Activated CD8-positive, alpha-beta memory T cell treated with anti-CD3 and anti-CD28 coated beads for 48 hours (primary cell): ENCODE measurements around the gene ZNF202.
A peak's percentile ranks its signal among the peaks of the same experiment; 100 is the strongest.
"Not testable (repeated sequence)": the region's sequence is repeated elsewhere in the genome, so short reads cannot be mapped to it uniquely, and the experiment has no call there.

ENCODE experiments used
- DNase-seq, 3 experiments: peaks; one replicate each; pipeline ENCODE4 v3.0.0-alpha.2; 2020; ENCODE audit warnings: low read depth in 2 of 3, low spot score in 2 of 3

Gene ZNF202

DNA sequence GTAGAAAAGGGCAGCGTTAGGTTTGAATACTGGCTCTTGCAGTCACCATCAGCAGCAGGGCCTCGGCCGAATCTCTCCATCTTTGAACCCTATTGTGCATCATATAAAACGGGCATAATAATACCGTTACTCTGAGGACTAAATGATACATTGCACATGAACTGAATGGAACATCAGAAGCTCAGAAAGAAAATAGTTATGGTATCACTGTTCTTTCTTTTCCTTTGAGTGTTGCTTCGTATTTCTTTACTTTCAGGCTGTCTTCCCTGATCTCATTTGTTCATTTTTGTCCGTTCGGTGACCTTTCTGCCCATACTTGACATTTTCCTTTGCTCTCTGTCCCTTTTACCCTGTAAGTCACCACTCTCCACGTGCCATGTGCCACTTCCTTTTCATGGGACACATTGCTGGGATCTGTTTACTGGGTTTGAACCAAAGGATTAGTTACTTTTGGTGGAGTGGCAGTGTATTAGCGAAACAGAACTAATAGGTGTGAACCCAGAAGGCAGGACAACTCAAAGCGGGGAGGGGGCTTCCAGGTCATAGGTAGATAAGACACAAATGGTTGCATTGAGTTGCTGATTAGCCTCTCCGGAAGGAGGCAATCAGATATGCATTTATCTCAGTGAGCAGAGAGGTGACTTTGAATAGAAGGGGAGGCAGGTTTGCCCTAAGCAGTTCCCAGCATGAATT is 717 bp upstream of the ZNF202 start:
- no peak for DNase-seq

DNA sequence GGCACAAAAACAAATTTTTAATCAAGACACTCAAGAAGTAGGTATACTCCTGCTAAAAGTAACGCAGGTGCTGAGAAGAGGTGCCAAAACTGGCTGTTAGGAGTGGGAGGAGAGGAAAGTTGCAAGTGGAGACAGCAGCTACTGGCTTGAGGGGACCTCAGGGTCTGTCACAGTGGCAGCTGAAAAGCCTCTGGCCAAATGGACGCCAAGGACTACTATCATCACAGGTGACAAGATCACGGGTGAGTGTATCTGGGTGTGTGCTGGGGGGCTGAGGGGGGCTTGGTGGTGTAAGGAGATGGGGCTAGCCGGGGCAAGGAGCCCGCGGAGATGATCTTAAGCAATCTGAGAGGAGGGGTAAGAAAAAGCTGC is 687 bp downstream of the ZNF202 start:
- DNase-seq = no peak

DNA sequence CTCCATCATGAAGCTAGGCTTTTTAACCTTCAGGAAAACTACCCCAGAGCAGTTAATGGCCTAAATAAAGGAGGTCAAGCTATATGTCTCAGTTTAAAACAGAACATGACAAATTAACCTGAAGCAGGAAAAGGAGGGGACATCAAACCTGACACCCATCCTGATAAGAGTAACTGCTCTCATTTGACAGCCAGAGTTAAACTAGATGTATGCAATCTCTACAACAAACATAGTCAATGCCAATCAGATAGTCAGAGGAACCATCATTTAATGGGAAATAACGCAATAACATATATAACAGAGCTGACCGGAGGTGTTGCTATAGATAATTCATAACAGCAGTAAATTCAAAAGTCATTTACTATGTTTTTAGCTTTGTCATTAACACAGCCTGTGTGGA is 3.1 kb downstream of the ZNF202 start:
- DNase-seq = no peak

DNA sequence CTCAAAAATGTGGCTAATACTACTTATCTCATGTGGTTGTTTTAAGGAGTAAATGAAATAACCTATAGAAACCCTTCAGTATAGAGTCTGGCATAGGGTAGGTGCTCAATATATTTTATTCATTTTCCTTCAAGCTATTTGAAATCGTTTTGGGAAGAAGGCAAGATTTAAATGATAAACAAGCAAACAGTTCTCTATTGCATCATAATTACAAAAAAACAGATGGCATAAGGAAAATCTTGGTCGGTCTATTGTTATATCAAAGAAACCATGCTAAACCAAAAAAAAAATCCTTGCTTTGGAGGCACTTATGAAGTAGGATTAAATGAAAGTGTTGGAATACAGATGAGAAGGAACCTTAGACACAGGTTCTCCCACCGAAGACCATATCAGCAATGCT is 4.7 kb downstream of the ZNF202 start:
- no peak for DNase-seq

DNA sequence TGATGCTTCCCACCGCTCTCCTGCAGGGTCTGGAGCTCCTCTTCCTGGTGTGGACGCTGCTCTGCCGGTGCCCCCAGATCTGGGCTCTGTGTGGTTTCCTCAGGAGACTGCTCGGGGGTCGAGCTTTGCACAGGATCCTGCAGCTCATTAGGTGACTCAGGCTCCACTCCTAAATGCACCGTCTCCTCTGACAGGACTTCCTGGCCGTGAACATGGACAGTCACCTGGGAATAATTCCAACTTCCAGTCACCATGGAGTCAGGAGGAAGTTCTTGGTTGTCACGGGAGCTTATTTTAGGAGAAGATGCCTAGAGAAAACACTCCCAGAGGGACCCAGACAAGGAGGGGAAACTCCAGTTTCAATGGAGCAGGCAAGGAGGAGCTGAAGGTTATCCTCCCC is 11.9 kb downstream of the ZNF202 start:
- DNase-seq = no peak

DNA sequence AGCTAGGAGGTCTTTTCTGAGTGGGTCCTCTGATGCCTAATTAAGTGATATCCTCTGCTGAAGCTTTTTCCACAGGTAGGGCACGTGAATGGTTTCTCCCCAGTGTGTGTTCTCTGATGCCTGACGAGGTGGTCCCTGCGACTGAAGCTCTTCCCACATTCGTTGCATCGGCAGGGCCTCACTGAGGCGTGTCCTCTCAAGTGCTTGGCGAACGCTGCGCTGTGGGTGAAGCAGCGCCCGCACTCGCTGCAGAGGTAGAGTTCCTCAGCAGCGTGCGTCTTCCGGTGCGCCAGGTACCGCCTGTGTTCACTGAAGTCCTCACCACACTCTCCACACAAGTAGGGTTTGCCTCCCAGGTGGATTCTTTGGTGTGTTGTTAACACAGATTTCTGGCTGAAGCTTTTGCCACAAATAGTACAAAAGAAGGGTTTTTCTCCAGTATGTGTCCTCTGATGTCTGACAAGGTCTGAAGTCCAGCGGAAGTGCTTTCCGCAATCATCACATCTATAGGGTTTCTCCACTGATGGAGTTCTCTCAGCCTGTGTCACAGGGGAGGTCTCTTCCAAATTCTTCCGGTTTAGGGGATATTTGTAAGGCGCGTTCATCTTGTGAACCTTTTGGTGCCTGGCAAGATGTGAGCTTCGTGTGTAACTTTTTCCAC is 15.3 kb downstream of the ZNF202 start:
- DNase-seq = no peak

DNA sequence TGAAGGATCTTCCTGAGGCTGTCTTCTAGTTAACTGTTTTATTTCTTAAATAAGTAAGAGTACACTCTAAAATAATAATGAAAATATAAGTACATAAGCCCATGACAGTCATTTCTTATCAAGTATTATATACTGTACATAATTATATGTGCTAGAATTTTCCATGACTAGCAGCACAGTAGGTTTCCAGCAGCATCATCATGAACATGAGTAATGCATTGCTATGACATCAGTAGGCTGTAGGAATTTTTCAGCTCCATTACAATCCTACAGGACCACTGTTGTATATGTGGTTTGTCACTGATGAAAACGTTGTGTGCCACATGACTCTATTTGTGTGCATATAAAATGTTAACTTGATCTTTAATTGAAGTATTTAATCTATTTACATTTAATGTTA is 22.0 kb downstream of the ZNF202 start:
- DNase-seq = no peak

DNA sequence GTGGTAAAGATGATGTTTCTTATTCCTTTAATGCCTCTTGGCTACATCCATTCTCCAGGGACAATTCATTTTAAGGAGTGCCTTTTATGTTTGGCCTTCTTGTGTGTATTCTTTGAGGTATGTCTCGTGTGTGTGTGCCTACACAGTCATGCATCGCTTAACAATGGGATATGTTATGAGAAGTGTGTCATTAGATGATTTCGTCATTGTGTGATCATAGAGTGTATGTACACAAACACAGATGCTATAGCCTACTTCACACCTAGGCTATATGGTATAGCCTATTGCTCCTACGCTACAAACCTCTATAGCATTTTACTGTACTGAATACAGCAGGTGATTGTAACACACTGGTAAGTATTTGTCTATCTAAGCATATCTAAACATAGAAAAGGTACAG is 23.0 kb downstream of the ZNF202 start:
- DNase-seq = no peak

DNA sequence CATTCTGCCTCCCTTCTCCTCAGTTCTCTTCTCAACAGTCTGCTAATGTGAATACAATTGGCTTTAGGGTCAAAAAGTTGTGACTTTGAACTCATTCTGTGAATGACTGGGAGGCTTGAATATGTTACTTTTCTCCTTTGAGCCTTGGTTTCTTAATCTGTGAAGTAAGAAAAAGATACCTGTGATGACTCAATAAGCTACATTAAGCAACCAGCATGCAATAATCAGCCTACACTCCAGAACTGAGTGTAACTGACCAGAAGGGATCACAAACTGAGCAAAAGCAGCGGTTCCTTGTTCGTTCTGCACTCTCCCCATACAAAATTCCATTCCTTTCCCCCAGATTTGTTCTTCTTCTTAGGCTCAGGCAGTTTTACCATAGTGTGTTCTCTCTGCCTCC is 23.4 kb downstream of the ZNF202 start:
- DNase-seq = no peak

DNA sequence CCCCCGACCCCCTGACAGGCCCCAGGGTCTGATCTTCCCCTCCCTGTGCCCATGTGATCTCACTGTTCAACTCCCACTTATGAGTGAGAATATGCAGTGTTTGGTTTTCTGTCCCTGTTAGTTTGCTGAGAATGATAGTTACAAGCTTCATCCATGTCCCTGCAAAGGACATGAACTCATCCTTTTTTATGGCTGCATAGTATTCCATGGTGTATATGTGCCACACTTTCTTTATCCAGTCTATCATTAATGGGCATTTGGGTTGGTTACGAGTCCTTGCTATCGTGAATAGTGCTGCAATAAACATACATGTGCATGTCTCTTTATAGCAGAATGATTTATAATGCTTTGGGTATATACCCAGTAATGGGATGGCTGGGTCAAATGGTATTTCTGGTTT is 28.8 kb downstream of the ZNF202 start:
- not testable (repeated sequence) for DNase-seq

DNA sequence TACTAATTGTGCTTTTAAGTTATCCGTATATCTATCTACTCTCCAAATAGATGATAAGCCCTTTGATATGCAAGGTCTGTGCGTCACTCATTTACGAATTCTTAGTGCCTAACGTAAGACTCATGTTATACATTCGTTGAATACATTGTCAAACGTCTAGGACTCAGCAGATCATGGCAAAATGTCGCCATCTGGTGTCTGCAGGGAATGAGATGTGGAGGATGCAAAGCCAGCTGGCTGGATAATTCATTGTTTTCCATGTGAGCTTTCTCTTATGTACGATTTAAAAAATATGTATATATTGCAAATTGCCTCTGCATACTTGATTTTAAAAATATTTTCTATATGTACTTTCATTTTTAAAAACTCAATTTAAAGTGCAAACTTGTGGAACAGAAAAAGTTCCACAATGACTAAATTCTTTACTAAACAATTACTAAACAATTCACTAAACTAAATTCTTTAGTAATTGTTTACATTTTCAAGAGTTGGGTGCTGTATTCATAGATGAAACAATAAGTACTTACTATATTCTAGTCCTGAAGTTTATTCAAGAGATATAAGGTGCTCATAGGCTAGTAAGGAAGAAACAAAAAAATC is 33.8 kb downstream of the ZNF202 start:
- DNase-seq = peak in 2 of 3 experiments; percentile 6 to 14

DNA sequence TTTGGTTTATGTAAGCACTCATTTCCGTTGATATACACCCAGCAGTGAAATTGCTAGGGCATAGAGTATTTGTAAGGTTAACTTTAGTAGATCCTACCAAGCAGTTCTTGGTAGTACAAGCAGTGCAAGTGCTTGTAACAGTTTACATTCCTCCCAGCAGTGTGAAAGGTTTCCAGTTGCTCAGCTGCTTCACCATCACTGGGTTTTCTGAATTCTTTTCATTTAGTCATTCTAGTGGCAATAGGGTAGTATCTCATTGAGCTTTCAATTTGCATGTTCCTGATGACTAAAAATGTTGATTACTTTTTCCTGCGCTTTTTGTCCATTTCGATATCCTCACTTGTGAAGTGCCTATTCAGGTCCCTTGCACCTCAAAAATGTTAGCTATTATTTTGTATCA is 34.3 kb downstream of the ZNF202 start:
- DNase-seq = no peak

DNA sequence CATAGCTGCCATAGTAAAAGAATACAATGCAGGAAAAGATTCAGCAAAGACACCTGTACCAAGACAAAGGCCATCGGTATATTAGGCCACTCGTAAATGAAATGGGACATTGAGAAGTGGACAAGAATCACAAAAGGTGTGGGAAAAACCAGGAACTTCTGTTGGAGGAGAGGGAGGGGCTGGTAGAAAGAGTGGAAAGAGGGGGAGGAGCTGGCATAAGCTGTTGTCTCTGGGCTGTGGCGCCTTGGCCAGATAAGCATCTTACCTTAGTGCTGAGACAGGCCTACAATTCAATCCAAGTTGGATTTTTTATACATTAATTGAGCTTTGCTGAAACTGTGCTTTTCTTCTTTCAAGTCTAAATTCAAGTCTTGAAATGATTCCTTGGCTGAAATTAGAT is 37.1 kb downstream of the ZNF202 start:
- no peak for DNase-seq

DNA sequence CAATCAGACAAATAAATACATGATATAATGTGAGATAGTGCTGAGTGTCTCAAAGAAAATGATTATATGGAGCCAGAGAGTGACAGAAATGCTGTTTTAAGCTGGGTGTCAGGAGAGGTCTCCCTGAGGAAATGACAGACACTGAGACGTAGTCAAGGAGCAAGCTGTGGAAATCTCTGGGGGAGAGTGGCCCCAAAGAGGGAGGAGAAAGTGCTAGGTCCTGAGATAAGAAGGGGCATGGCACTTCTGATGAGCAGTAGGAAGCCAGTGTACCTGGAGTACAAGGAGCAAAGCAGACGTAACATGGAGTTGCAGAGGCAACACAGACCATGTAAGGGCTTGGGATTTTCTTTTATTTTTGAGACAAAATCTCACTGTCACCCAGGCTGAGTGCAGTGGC is 38.8 kb downstream of the ZNF202 start:
- no peak for DNase-seq

DNA sequence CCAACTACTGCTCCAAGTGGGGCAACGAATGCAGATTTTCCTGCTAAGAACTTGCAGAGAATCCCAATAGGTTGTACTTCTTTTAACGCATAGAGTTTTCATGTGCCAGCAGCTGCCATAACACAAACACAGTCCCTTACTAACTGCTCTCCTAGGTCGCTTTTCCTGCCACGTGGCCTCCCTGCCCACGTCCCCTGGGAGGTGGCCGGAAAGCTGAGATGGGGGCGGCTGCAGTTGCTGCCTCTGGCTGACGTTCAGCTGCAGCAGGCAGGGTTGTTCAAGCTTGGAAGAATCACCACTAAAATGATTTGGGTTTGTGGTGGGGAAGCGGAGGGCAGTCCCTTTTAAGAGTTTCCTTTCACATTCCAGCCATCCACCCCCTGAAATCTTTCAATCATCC is 39.3 kb downstream of the ZNF202 start:
- no peak for DNase-seq

DNA sequence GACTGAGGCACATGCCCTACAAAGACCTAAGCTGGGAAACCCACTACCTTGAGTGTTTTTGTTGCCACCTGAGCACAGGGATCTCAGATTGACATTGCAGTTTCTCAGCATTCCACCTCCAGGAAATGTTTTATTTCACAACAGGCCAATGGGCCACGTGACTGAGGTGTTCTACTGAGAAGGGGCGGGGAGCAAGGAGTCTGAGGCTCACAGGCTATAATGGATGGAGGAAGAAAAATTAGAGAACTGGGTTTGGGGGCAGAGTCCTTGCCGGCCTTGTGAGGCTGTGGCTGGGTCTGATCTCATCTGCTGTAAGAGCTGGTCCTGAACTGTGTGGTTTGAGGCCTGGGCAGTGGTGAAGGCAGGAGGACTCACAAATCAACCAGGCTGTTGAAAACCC is 40.7 kb downstream of the ZNF202 start:
- no peak for DNase-seq

DNA sequence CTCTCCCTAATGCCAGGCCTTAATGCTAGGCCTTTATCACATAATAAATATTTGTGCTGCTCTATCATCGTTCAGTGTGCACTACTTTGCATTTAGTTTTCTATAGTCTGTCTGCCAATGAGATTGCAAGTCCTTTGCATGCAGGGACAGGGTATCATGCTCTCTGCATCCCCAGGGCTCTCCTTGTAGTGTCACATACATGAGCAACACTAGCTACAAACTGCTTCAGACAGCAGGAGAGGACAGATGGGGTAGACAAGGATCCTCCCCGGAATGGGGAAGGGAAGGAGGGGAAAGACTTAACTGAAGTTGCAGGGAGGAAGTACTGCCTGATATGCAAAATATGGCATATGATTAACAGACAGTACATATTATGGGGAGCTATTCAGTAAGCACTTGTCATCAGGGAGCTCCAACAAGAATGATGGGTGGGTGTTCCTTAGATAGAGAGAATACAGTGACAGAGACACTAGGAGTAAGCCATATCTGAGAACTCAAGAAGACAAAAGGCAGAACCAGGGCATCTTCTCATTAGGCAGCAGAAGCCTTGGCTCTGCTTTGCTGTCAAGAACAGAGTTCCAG is 42.8 kb downstream of the ZNF202 start:
- DNase-seq = no peak

DNA sequence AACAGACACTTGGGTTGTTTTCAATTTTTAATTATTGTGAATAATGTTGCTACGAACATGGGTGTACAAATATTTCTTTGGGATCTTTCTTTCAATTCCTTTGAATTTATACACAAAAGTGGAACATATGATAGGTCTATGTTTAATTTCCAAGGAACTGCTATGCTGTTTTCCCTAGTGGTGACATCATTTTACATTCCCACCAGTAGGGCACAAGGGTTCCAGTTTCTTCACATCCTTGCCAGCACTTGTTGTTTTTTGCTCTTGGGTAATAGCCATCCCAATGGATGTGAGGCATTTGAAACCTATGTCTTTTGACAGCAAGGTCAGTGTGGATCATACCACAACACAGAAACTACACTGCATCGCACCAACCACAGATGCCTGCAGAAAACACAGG is 45.3 kb downstream of the ZNF202 start:
- DNase-seq = no peak

DNA sequence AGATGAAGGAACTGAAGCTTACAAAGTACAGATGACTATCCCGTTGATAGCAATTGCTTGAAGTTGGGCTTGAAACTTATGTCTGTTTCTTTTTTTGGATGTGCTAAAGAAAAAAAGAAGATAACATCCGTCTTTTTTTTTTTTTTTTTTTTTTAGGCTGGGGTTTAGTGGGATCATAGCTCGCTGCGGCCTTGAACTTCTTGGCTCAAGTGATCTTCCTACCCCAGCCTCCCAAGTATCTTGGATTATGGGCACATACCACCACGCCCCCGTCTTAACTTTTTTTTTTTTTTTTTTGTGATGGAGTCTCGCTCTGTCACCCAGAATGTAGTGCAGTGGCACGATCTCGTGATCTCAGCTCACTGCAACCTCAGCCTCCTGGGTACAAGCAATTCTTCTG is 46.2 kb downstream of the ZNF202 start:
- no peak for DNase-seq

DNA sequence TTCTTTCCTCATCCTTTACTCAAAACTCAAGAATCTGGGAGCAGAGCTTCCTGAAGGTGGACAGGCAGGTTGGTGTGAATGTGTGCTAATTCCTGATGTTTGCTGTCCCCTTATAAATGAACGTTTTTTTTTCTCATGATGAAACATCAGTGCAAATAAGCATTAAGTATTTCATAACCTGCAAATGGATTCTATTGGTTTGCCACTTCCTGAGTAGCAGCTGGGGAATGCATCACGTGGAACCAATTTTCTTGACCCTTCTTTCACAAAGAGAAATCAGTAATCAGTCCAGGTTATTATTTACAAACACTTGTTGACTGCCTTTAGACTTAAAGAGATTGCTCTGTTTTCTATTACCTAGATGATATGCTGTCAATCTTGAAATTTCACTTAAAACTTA is 46.9 kb downstream of the ZNF202 start:
- no peak for DNase-seq

DNA sequence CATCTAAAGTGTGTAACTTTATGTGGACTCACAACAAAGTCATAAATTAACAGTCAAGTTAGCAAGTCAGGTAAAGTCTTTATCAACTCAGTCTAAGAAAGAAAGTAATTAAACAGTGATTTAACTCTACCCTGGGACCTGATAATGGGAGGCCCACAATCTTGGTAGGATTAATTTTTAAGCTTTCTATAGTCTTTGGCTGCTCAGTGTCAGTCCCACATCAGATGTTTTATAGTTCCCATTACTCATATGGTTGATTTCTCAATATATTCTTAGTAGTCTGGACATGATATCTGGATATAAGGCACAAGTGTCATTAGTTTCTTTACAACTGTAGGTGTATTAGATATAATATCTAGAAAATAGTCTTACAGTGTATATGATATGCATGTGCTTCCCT is 48.5 kb downstream of the ZNF202 start:
- DNase-seq = no peak

DNA sequence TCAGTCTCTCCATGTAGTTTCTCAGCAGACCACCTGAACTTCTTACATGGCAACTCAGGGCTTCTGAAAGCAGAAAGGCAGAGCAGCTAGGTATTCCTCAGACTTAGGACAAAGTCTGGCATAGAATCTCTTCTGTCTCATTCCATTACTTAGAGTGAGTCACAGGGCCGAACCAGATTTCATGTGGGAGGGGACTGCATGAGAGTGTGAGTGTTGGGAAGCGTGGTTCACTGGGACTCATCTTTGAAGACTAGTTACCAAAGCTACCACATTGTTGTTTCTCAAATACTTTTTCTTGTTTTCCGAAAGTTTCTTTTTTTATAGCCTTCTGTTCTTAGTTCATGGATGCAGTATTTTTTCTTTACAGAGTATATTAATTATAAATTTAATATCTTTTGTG is 51.0 kb downstream of the ZNF202 start:
- DNase-seq = no peak

DNA sequence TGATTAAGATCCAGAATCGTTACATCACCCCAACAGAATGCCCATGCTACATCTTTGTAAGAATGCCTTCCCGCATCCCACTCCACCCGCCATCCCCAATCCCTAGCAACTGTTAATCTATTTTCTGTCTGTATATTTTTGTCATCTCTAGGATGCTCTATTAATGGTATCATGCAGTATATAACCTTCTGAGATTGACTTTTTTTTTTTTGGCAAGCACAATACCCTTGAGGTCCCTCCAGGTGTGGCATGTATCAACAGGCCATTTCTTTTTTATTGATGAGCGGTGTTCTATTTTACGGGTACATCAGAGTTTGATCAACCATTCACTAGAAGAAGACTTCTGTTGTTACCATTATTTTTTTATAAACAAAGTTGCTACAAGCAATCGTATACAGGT is 56.9 kb downstream of the ZNF202 start:
- no peak for DNase-seq
